ENCODE measurements around the gene EAF1.

GRCh38 chr3:15456321-15456720, 28.9 kb downstream of the EAF1 start:
- no peak for TF ChIP-seq CTCF (IDR thresholded peaks at IDR 0.05; ENCODE audit: insufficient read depth, low read length, poor library complexity, severe bottlenecking)
- TF ChIP-seq EZH2phosphoT487 (conservative IDR thresholded peaks at IDR 0.05; ENCODE audit: low read length), result no peak

All from SU-DHL-6 (cell line).